HG02970 (cell line): ENCODE measurements around the gene NBDY.
A peak's percentile ranks its signal among the peaks of the same experiment; 100 is the strongest.
"Not testable (repeated sequence)": the region's sequence is repeated elsewhere in the genome, so short reads cannot be mapped to it uniquely, and the experiment has no call there.

Experiments used
- ATAC-seq: cut with Tn5 transposase; IDR thresholded peaks from one replicate; pipeline ENCODE4 v1.9.1; 2021; ENCODE audit warnings: mild to moderate bottlenecking, moderate library complexity, moderate number of reproducible peaks; ENCODE audit not compliant: unreplicated experiment, low FRiP score

The NBDY gene

GRCh38 chrX:56729152-56729850 lies at the start of gene NBDY:
Gene NBDY (plus strand): TSS chrX:56729243. CDS start chrX:56729354, 111 bp downstream.
- ATAC-seq = peak; percentile 57

GRCh38 chrX:56704530-56704929 lies 24.5 kb upstream of the NBDY start:
- ATAC-seq = not testable (repeated sequence)

GRCh38 chrX:56726605-56727004 lies 2.4 kb upstream of the NBDY start:
- no peak for ATAC-seq

GRCh38 chrX:56727531-56727930 lies 1.5 kb upstream of the NBDY start:
- ATAC-seq = no peak

- ATAC-seq = no peak
Measured at GRCh38 chrX:56728321-56728720, 722 bp upstream of the NBDY start.

- ATAC-seq = peak; percentile 41
Measured at GRCh38 chrX:56728752-56729151, 291 bp upstream of the NBDY start.

GRCh38 chrX:56733459-56734046 lies 4.5 kb downstream of the NBDY start:
- ATAC-seq = no peak

GRCh38 chrX:56736219-56736618 lies 7.2 kb downstream of the NBDY start:
- ATAC-seq = no peak

GRCh38 chrX:56738670-56739069 lies 9.6 kb downstream of the NBDY start:
- no peak for ATAC-seq

- ATAC-seq = no peak
Measured at GRCh38 chrX:56744996-56745395, 16.0 kb downstream of the NBDY start.

GRCh38 chrX:56746996-56747395 lies 18.0 kb downstream of the NBDY start:
- no peak for ATAC-seq

- no peak for ATAC-seq
Measured at GRCh38 chrX:56751071-56751470, 22.0 kb downstream of the NBDY start.

- ATAC-seq = no peak
Measured at GRCh38 chrX:56757327-56757726, 28.3 kb downstream of the NBDY start.

- ATAC-seq = no peak
Measured at GRCh38 chrX:56758456-56758855, 29.4 kb downstream of the NBDY start.

- ATAC-seq = no peak
Measured at GRCh38 chrX:56759736-56760409, 30.8 kb downstream of the NBDY start.

GRCh38 chrX:56760410-56761124 lies 31.5 kb downstream of the NBDY start:
- ATAC-seq = not testable (repeated sequence)

GRCh38 chrX:56761167-56761566 lies 32.1 kb downstream of the NBDY start:
- no peak for ATAC-seq

- ATAC-seq = no peak
Measured at GRCh38 chrX:56762220-56762619, 33.2 kb downstream of the NBDY start.

- ATAC-seq = no peak
Measured at GRCh38 chrX:56762707-56763555, 33.9 kb downstream of the NBDY start.

GRCh38 chrX:56763556-56764152 lies 34.6 kb downstream of the NBDY start:
- ATAC-seq = no peak
